ENCODE results near the gene SPTLC3.

The SPTLC3 gene

GRCh38 chr20:13205848-13206434, 197.2 kb downstream of the SPTLC3 start:
- TF ChIP-seq EP300 (IDR thresholded peaks at IDR 0.05; ENCODE audit: borderline replicate concordance): no peak

- TF ChIP-seq ZBTB7A (IDR thresholded peaks at IDR 0.05; ENCODE audit: low read depth) (no peak), USF1 (IDR thresholded peaks at IDR 0.05) (no peak), EP300 (IDR thresholded peaks at IDR 0.05; ENCODE audit: borderline replicate concordance) (no peak), EGR1 (IDR thresholded peaks at IDR 0.05) (no peak), YY1 (IDR thresholded peaks at IDR 0.05; ENCODE audit: low read depth) (no peak), NFIC (IDR thresholded peaks at IDR 0.05) (no peak), FOXM1 (IDR thresholded peaks at IDR 0.05; ENCODE audit: borderline replicate concordance, low read depth) (no peak), RAD21 (IDR thresholded peaks at IDR 0.05; ENCODE audit: low read depth) (no peak), REST (IDR thresholded peaks at IDR 0.05; ENCODE audit: low read depth) (no peak), CREB1 (IDR thresholded peaks at IDR 0.05; ENCODE audit: low read depth) (no peak)
Measured at GRCh38 chr20:13207016-13207415, 198.2 kb downstream of the SPTLC3 start.

GRCh38 chr20:13211956-13212618, 203.3 kb downstream of the SPTLC3 start:
- TF ChIP-seq FOXM1 (IDR thresholded peaks at IDR 0.05; ENCODE audit: borderline replicate concordance, low read depth): no peak
- TF ChIP-seq REST (IDR thresholded peaks at IDR 0.05; ENCODE audit: low read depth): no peak
- no peak for TF ChIP-seq ZBTB7A (IDR thresholded peaks at IDR 0.05; ENCODE audit: low read depth)
- TF ChIP-seq YY1 (IDR thresholded peaks at IDR 0.05; ENCODE audit: low read depth): no peak
- TF ChIP-seq CEBPB (IDR thresholded peaks at IDR 0.05): no peak
- TF ChIP-seq EGR1 (IDR thresholded peaks at IDR 0.05): no peak

GRCh38 chr20:13212750-13213149, 204.0 kb downstream of the SPTLC3 start:
- TF ChIP-seq ZBTB7A (IDR thresholded peaks at IDR 0.05; ENCODE audit: low read depth) (no peak), FOXM1 (IDR thresholded peaks at IDR 0.05; ENCODE audit: borderline replicate concordance, low read depth) (no peak), TAF1 (IDR thresholded peaks at IDR 0.05; ENCODE audit: low read depth) (no peak), MAX (IDR thresholded peaks at IDR 0.05) (no peak), USF1 (IDR thresholded peaks at IDR 0.05) (no peak), RAD21 (IDR thresholded peaks at IDR 0.05; ENCODE audit: low read depth) (no peak), CREB1 (IDR thresholded peaks at IDR 0.05; ENCODE audit: low read depth) (no peak), CEBPB (IDR thresholded peaks at IDR 0.05) (no peak), EGR1 (IDR thresholded peaks at IDR 0.05) (no peak), TEAD4 (IDR thresholded peaks at IDR 0.05) (no peak), TCF12 (IDR thresholded peaks at IDR 0.05; ENCODE audit: low read depth) (no peak), NFIC (IDR thresholded peaks at IDR 0.05) (no peak), YY1 (IDR thresholded peaks at IDR 0.05; ENCODE audit: low read depth) (no peak), REST (IDR thresholded peaks at IDR 0.05; ENCODE audit: low read depth) (no peak), EP300 (IDR thresholded peaks at IDR 0.05; ENCODE audit: borderline replicate concordance) (no peak)

- no peak for TF ChIP-seq REST (IDR thresholded peaks at IDR 0.05; ENCODE audit: low read depth)
- no peak for TF ChIP-seq RAD21 (IDR thresholded peaks at IDR 0.05; ENCODE audit: low read depth)
- TF ChIP-seq EGR1 (IDR thresholded peaks at IDR 0.05): no peak
- no peak for TF ChIP-seq USF1 (IDR thresholded peaks at IDR 0.05)
- no peak for TF ChIP-seq TCF12 (IDR thresholded peaks at IDR 0.05; ENCODE audit: low read depth)
- TF ChIP-seq ZBTB7A (IDR thresholded peaks at IDR 0.05; ENCODE audit: low read depth): no peak
- TF ChIP-seq TEAD4 (IDR thresholded peaks at IDR 0.05): no peak
- no peak for TF ChIP-seq EP300 (IDR thresholded peaks at IDR 0.05; ENCODE audit: borderline replicate concordance)
- no peak for TF ChIP-seq TAF1 (IDR thresholded peaks at IDR 0.05; ENCODE audit: low read depth)
- TF ChIP-seq CREB1 (IDR thresholded peaks at IDR 0.05; ENCODE audit: low read depth): no peak
- no peak for TF ChIP-seq CEBPB (IDR thresholded peaks at IDR 0.05)
- no peak for TF ChIP-seq FOXM1 (IDR thresholded peaks at IDR 0.05; ENCODE audit: borderline replicate concordance, low read depth)
- no peak for TF ChIP-seq MAX (IDR thresholded peaks at IDR 0.05)
- no peak for TF ChIP-seq YY1 (IDR thresholded peaks at IDR 0.05; ENCODE audit: low read depth)
- no peak for TF ChIP-seq NFIC (IDR thresholded peaks at IDR 0.05)
Measured at GRCh38 chr20:13213335-13213734, 204.6 kb downstream of the SPTLC3 start.

Data from Ishikawa (cell line).